CD4-positive, alpha-beta memory T cell (primary cell): ENCODE results near the gene TRAF3IP3. TPM values are rescaled to one million over a fixed set of nuclear protein-coding genes. Genes with fewer than 3 reads are reported as not detected.

ENCODE experiments used
- CTCF ChIA-PET: fragments of 350-600 bp; sonication (Branson Sonifier 250); formaldehyde crosslinking; loops from one replicate; lab custom pipeline; 2021; ENCODE audit warnings: inconsistent platforms; ENCODE audit not compliant: partially characterized antibody; lab: Charles Lee
- POLR2A ChIA-PET: fragments of 350-600 bp; sonication (Branson Sonifier 250); formaldehyde crosslinking; loops from one replicate; lab custom pipeline; 2021; ENCODE audit not compliant: partially characterized antibody; lab: Charles Lee
- DNase-seq, 5 donors: peaks; one replicate each; pipeline versions ENCODE4 v3.0.0 to v3.0.0-alpha.2; 2020 to 2022; ENCODE audit warnings: mixed read lengths in 1 of 5
- H3K27ac ChIP-seq: one replicate; pipeline ENCODE4 v1.7.0; 2013; ENCODE audit warnings: low read depth, low read length
- H3K27me3 ChIP-seq: 2 replicates; pipeline ENCODE4 v1.7.0; 2013; ENCODE audit warnings: mild to moderate bottlenecking, low read length, moderate library complexity; ENCODE audit not compliant: insufficient read depth
- H3K36me3 ChIP-seq: 2 replicates; pipeline ENCODE4 v1.7.0; 2013; ENCODE audit warnings: mild to moderate bottlenecking, low read length, moderate library complexity; ENCODE audit not compliant: insufficient read depth
- H3K4me1 ChIP-seq: 2 replicates; pipeline ENCODE4 v1.7.0; 2013; ENCODE audit warnings: mild to moderate bottlenecking, low read length, moderate library complexity; ENCODE audit not compliant: insufficient read depth
- H3K4me3 ChIP-seq, 2 donors: one replicate each; pipeline ENCODE4 v1.7.0; 2013; ENCODE audit warnings: low read length in 2 of 2, mild to moderate bottlenecking in 1 of 2
- H3K9me3 ChIP-seq, 2 donors: one replicate each; pipeline ENCODE4 v1.7.0; 2013; ENCODE audit warnings: low read length in 2 of 2, control low read depth in 1 of 2; ENCODE audit not compliant: control insufficient read depth in 1 of 2
- H3K27ac Mint-ChIP-seq, 7 donors: one replicate each; pipeline ENCODE4 v1.8.0; 2020 to 2021; ENCODE audit warnings: mixed read lengths in 7 of 7, mild to moderate bottlenecking in 6 of 7, inconsistent platforms in 3 of 7, moderate library complexity in 3 of 7
- H3K27me3 Mint-ChIP-seq, 2 donors: one replicate each; pipeline ENCODE4 v1.8.0; 2020 to 2021; ENCODE audit warnings: mixed read lengths in 2 of 2
- H3K36me3 Mint-ChIP-seq, 2 donors: one replicate each; pipeline ENCODE4 v1.8.0; 2020 to 2021; ENCODE audit warnings: mixed read lengths in 2 of 2, inconsistent platforms in 1 of 2, mild to moderate bottlenecking in 1 of 2
- H3K4me1 Mint-ChIP-seq, 4 donors: one replicate each; pipeline ENCODE4 v1.8.0; 2020 to 2021; ENCODE audit warnings: mixed read lengths in 4 of 4, mild to moderate bottlenecking in 1 of 4
- H3K4me3 Mint-ChIP-seq, 8 donors: one replicate each; pipeline ENCODE4 v1.8.0; 2020 to 2021; ENCODE audit warnings: mixed read lengths in 8 of 8, mild to moderate bottlenecking in 7 of 8, moderate library complexity in 6 of 8, inconsistent platforms in 3 of 8
- H3K9me3 Mint-ChIP-seq, 8 donors: one replicate each; pipeline ENCODE4 v1.8.0; 2020 to 2021; ENCODE audit warnings: mixed read lengths in 8 of 8, mild to moderate bottlenecking in 5 of 8, inconsistent platforms in 3 of 8, moderate library complexity in 1 of 8
- intact Hi-C: fragments of 100-400 bp; cut with micrococcal nuclease; formaldehyde crosslinking; loops from one replicate; pipeline ENCODE4 v1.15.1; 2023
- polyA plus RNA-seq, 2 donors: library from polyadenylated mRNA; unstranded; fragments of 300-500 nt; fragmentation: Illumina TruSeq; gene quantifications; one replicate each; pipeline ENCODE4 v1.2.3, GENCODE V29; 2021
- total RNA-seq, 2 experiments: library from RNA; stranded (reverse); gene quantifications; one replicate each; pipeline ENCODE4 v1.2.3, GENCODE V29; 2021

The TRAF3IP3 gene, protein sequence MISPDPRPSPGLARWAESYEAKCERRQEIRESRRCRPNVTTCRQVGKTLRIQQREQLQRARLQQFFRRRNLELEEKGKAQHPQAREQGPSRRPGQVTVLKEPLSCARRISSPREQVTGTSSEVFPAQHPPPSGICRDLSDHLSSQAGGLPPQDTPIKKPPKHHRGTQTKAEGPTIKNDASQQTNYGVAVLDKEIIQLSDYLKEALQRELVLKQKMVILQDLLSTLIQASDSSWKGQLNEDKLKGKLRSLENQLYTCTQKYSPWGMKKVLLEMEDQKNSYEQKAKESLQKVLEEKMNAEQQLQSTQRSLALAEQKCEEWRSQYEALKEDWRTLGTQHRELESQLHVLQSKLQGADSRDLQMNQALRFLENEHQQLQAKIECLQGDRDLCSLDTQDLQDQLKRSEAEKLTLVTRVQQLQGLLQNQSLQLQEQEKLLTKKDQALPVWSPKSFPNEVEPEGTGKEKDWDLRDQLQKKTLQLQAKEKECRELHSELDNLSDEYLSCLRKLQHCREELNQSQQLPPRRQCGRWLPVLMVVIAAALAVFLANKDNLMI
- 100 to 1,000 TPM; 571 to 574 TPM for total RNA-seq
- polyA plus RNA-seq, result 100 to 1,000 TPM; 435 to 487 TPM

- Mint-ChIP-seq H3K27ac (peak within 1 kb of the TSS; percentile 87 to 96 (median 94)), H3K4me1 (peaks cover 53 to 95% (median 71%) of the 10 kb centered on the region in 4 donors), H3K36me3 (peaks cover 33 to 42% of the 10 kb centered on the region in 2 donors), H3K27me3 (no peaks in the 10 kb centered on the region), H3K4me3 (peak within 1 kb of the TSS; percentile 91 to 100 (median 98)), H3K9me3 (no peaks in the 10 kb centered on the region)
- Histone ChIP-seq H3K27ac (peak within 1 kb of the TSS; percentile 72), H3K36me3 (peaks cover 24% of the 10 kb centered on the region), H3K9me3 (no peaks in the 10 kb centered on the region), H3K4me1 (peaks cover 82% of the 10 kb centered on the region), H3K27me3 (no peaks in the 10 kb centered on the region), H3K4me3 (peak within 1 kb of the TSS; percentile 72 to 81)
- intact Hi-C loops, result loop anchor here (1.0 kb wide), 4 partner anchors 9 to 71 kb away; partner anchors contain the start of genes C1orf74 and UTP25
- POLR2A ChIA-PET, result interaction anchor here (1.1 to 36.1 kb wide), 7 partner anchors 8 to 72 kb away, joined by 3 to 1778 read pairs (median 5); partner anchors contain the start of genes C1orf74 and UTP25
- CTCF ChIA-PET, result interaction anchor here (0.6 to 16.0 kb wide), 10 partner anchors 1 to 180 kb away, joined by 3 to 385 read pairs (median 10); partner anchors contain the start of genes C1orf74, TRAF3IP3 and UTP25
- DNase-seq, result peak; percentile 78 to 89 (median 83)
These were observed at the start of gene TRAF3IP3 for GRCh38 chr1:209755926-209756614. TRAF3IP3 (plus strand) TSS chr1:209756053; CDS start chr1:209760040, 3,987 bp downstream.

DNA sequence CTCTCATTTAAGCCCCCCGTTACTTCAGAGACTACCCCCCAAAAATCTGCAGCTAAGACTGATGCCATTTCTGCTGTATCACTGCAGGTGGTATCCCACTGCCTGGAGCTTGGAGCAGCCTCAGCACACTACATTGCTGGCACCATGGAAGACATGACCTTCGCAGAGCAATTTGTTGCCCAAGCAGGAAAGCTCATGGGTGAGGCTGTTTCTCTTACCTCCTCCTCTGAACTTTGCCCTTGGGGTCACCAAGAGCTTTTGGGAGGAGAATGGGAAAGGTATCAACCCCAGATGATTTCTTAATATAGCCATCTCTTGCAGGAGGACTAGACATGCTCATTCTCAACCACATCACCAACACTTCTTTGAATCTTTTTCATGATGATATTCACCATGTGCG lies 49.2 kb upstream of the TRAF3IP3 start:
- intact Hi-C loops, result loop anchor here (5.0 kb wide), 1 partner anchor 41 kb away; no protein-coding TSS in a partner anchor
- peaks cover 0 to 2% of the 10 kb centered on the region in 2 donors for H3K27me3 Mint-ChIP-seq
- no peaks in the 10 kb centered on the region for H3K9me3 Mint-ChIP-seq
- H3K4me3 ChIP-seq, result no peak overlapping the region
- H3K9me3 ChIP-seq, result no peaks in the 10 kb centered on the region
- H3K36me3 ChIP-seq, result no peaks in the 10 kb centered on the region
- H3K4me1 Mint-ChIP-seq, result peaks cover 14 to 21% (median 20%) of the 10 kb centered on the region in 4 donors
- H3K36me3 Mint-ChIP-seq, result peaks cover 9 to 28% of the 10 kb centered on the region in 2 donors
- H3K27me3 ChIP-seq, result no peaks in the 10 kb centered on the region
- no peak for DNase-seq
- peaks cover 8% of the 10 kb centered on the region for H3K4me1 ChIP-seq
- ChIA-PET CTCF (interaction anchor here (1.0 to 1.5 kb wide), 6 partner anchors 14 to 140 kb away, joined by 3 read pairs; no protein-coding TSS in a partner anchor), POLR2A (no interaction called here)
- H3K27ac ChIP-seq, result no peak overlapping the region
- H3K4me3 Mint-ChIP-seq, result no peak overlapping the region
- H3K27ac Mint-ChIP-seq, result peak overlapping the region in 1 of 7 donors; percentile 15

GRCh38 chr1:209707308-209707707 lies 48.5 kb upstream of the TRAF3IP3 start:
- H3K9me3 ChIP-seq, result no peaks in the 10 kb centered on the region
- Mint-ChIP-seq H3K27ac (peak overlapping the region in 1 of 7 donors; percentile 37), H3K27me3 (peaks cover 0 to 3% of the 10 kb centered on the region in 2 donors), H3K9me3 (no peaks in the 10 kb centered on the region), H3K4me3 (no peak overlapping the region), H3K36me3 (peaks cover 9 to 32% of the 10 kb centered on the region in 2 donors), H3K4me1 (peaks cover 14 to 21% (median 20%) of the 10 kb centered on the region in 4 donors)
- no peak overlapping the region for H3K27ac ChIP-seq
- POLR2A ChIA-PET, result no interaction called here
- no peaks in the 10 kb centered on the region for H3K27me3 ChIP-seq
- intact Hi-C loops, result loop anchor here (5.0 kb wide), 1 partner anchor 40 kb away; no protein-coding TSS in a partner anchor
- DNase-seq, result no peak
- H3K4me3 ChIP-seq, result no peak overlapping the region
- CTCF ChIA-PET, result interaction anchor here (0.9 to 1.5 kb wide), 9 partner anchors 10 to 140 kb away, joined by 3 to 6 read pairs (median 3); no protein-coding TSS in a partner anchor
- no peaks in the 10 kb centered on the region for H3K36me3 ChIP-seq
- peaks cover 8% of the 10 kb centered on the region for H3K4me1 ChIP-seq

- Histone ChIP-seq H3K4me1 (peaks cover 8% of the 10 kb centered on the region), H3K27me3 (no peaks in the 10 kb centered on the region), H3K36me3 (no peaks in the 10 kb centered on the region), H3K9me3 (no peaks in the 10 kb centered on the region), H3K4me3 (no peak overlapping the region), H3K27ac (no peak overlapping the region)
- ChIA-PET POLR2A (no interaction called here), CTCF (interaction anchor here (1.2 to 1.4 kb wide), 3 partner anchors 11 to 40 kb away, joined by 3 to 6 read pairs (median 4); no protein-coding TSS in a partner anchor)
- Mint-ChIP-seq H3K4me3 (no peak overlapping the region), H3K27me3 (peaks cover 0 to 3% of the 10 kb centered on the region in 2 donors), H3K36me3 (peaks cover 9 to 32% of the 10 kb centered on the region in 2 donors), H3K9me3 (no peaks in the 10 kb centered on the region), H3K27ac (no peak overlapping the region), H3K4me1 (peaks cover 14 to 21% (median 20%) of the 10 kb centered on the region in 4 donors)
- DNase-seq, result no peak
- intact Hi-C loops, result loop anchor here (5.0 kb wide), 1 partner anchor 39 kb away; no protein-coding TSS in a partner anchor
These were observed 47.6 kb upstream of the TRAF3IP3 start for GRCh38 chr1:209708297-209708696.

- no peaks in the 10 kb centered on the region for H3K9me3 ChIP-seq
- POLR2A ChIA-PET, result no interaction called here
- Mint-ChIP-seq H3K4me1 (peaks cover 16 to 21% (median 20%) of the 10 kb centered on the region in 4 donors), H3K27me3 (peaks cover 0 to 3% of the 10 kb centered on the region in 2 donors), H3K9me3 (no peaks in the 10 kb centered on the region), H3K27ac (peak overlapping the region in 6 of 7 donors; percentile 1 to 90 (median 73)), H3K4me3 (peak overlapping the region; percentile 57 to 83 (median 74)), H3K36me3 (peaks cover 9 to 34% of the 10 kb centered on the region in 2 donors)
- peaks cover 15% of the 10 kb centered on the region for H3K4me1 ChIP-seq
- H3K36me3 ChIP-seq, result no peaks in the 10 kb centered on the region
- no peak overlapping the region for H3K4me3 ChIP-seq
- no peaks in the 10 kb centered on the region for H3K27me3 ChIP-seq
- CTCF ChIA-PET, result interaction anchor here (1.0 to 1.1 kb wide), 2 partner anchors 38 to 59 kb away, joined by 3 read pairs; no protein-coding TSS in a partner anchor
- H3K27ac ChIP-seq, result no peak overlapping the region
- DNase-seq, result peak in 2 of 5 donors; percentile 9
- intact Hi-C loops, result no loop called here
These were observed 45.8 kb upstream of the TRAF3IP3 start for GRCh38 chr1:209710093-209710492.

DNA sequence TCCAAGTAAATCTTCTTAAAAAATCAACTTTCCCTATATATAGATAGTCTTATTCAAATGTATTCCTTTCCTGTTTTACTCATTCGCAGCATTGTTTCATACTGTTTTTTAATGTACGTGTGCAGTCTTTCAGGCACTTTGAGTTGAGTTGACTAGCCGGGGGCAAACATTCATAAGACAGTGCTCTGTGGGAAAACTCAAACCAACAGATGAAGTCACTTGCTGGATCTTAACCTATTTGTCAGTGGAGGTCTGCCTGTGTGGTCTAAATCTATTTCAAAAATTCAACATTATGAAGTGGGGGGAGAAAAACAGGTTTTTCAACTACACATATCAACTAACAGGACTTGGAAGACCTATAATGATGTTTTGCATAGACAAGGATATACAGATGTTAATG lies 45.0 kb upstream of the TRAF3IP3 start:
- CTCF ChIA-PET, result interaction anchor here (1.0 kb wide), 1 partner anchor 58 kb away, joined by 3 read pairs; no protein-coding TSS in a partner anchor
- intact Hi-C loops, result no loop called here
- Histone ChIP-seq H3K4me1 (peaks cover 22% of the 10 kb centered on the region), H3K4me3 (no peak overlapping the region), H3K27me3 (no peaks in the 10 kb centered on the region), H3K27ac (no peak overlapping the region), H3K9me3 (no peaks in the 10 kb centered on the region), H3K36me3 (no peaks in the 10 kb centered on the region)
- DNase-seq, result no peak
- Mint-ChIP-seq H3K4me3 (peak overlapping the region in 1 of 8 donors; percentile 35), H3K27me3 (peaks cover 0 to 2% of the 10 kb centered on the region in 2 donors), H3K4me1 (peaks cover 21 to 28% (median 25%) of the 10 kb centered on the region in 4 donors), H3K9me3 (no peaks in the 10 kb centered on the region), H3K36me3 (peaks cover 9 to 30% of the 10 kb centered on the region in 2 donors), H3K27ac (no peak overlapping the region)
- POLR2A ChIA-PET, result no interaction called here
